SKM-1 treated with dmso at 0.1 percent for 144 hours (cell line): ENCODE data around the gene RPS6KA2.
"Not testable (repeated sequence)": the region's sequence is repeated elsewhere in the genome, so short reads cannot be mapped to it uniquely, and the experiment has no call there.

ENCODE experiments used
- DNase-seq: peaks from one replicate; lab custom pipeline; 2025; ENCODE audit not compliant: unreplicated experiment; lab: John Stamatoyannopoulos, UW

RPS6KA2 gene

GRCh38 chr6:166382933-166383801 lies 243.9 kb downstream of the RPS6KA2 start, which contains the start of gene MPC1:
TSS of gene MPC1 (minus strand) at chr6:166382940. CDS start at chr6:166382876, 64 bp downstream.
- peak; percentile 92 for DNase-seq

GRCh38 chr6:166382500-166382932 lies 244.5 kb downstream of the RPS6KA2 start:
- DNase-seq: no peak

- DNase-seq: peak; percentile 62
These were observed 245.1 kb downstream of the RPS6KA2 start for GRCh38 chr6:166381733-166382499.

GRCh38 chr6:166381381-166381732 lies 245.7 kb downstream of the RPS6KA2 start:
- no peak for DNase-seq

GRCh38 chr6:166379800-166380199 lies 247.3 kb downstream of the RPS6KA2 start:
- DNase-seq: no peak

GRCh38 chr6:166379103-166379586 lies 247.9 kb downstream of the RPS6KA2 start:
- no peak for DNase-seq

- DNase-seq: no peak
These were observed 249.3 kb downstream of the RPS6KA2 start for GRCh38 chr6:166377721-166378120.

- no peak for DNase-seq
These were observed 252.0 kb downstream of the RPS6KA2 start for GRCh38 chr6:166375013-166375412.

GRCh38 chr6:166370489-166370888 lies 256.6 kb downstream of the RPS6KA2 start:
- DNase-seq: no peak

GRCh38 chr6:166369782-166370181 lies 257.3 kb downstream of the RPS6KA2 start:
- no peak for DNase-seq

- DNase-seq: no peak
These were observed 260.1 kb downstream of the RPS6KA2 start for GRCh38 chr6:166366921-166367320.

GRCh38 chr6:166365806-166366205 lies 261.2 kb downstream of the RPS6KA2 start:
- DNase-seq: no peak

GRCh38 chr6:166365221-166365620 lies 261.8 kb downstream of the RPS6KA2 start:
- no peak for DNase-seq

GRCh38 chr6:166364456-166364855 lies 262.6 kb downstream of the RPS6KA2 start:
- DNase-seq: no peak

- not testable (repeated sequence) for DNase-seq
These were observed 264.6 kb downstream of the RPS6KA2 start for GRCh38 chr6:166362427-166362826.

- DNase-seq: peak; percentile 90
These were observed 266.0 kb downstream of the RPS6KA2 start for GRCh38 chr6:166361077-166361429.

GRCh38 chr6:166360243-166361076 lies 266.6 kb downstream of the RPS6KA2 start:
- peak; percentile 75 for DNase-seq
